AG04450 (cell line): ENCODE data around the gene HCAR3. TPM values are rescaled to one million over a fixed set of nuclear protein-coding genes. Genes with fewer than 3 reads are reported as not detected.
"Not testable (repeated sequence)": the region's sequence is repeated elsewhere in the genome, so short reads cannot be mapped to it uniquely, and the experiment has no call there.

Source experiments
- CTCF ChIA-PET: fragments of 300-600, 350-600 bp; formaldehyde crosslinking; extraction: SDS; loops from one replicate; lab custom pipeline; 2022; ENCODE audit warnings: antibody characterized with exemption, inconsistent platforms; lab: Charles Lee
- POLR2A ChIA-PET: fragments of 350-600 bp; formaldehyde crosslinking; extraction: SDS; loops from one replicate; lab custom pipeline; 2021; ENCODE audit warnings: antibody characterized with exemption, inconsistent platforms; lab: Yijun Ruan, JAX
- DNase-seq: peaks from one replicate; pipeline ENCODE4 v3.0.0-alpha.2; 2011; ENCODE audit warnings: low read depth, low spot score
- H3K27ac ChIP-seq: one replicate; pipeline ENCODE4 v1.5.1; 2012; ENCODE audit warnings: low read depth, low read length, control low read depth
- H3K27me3 ChIP-seq: one replicate; pipeline ENCODE4 v1.6.0; 2012; ENCODE audit warnings: low read length; ENCODE audit not compliant: control insufficient read depth, insufficient read depth
- H3K4me3 ChIP-seq: 2 replicates; pipeline ENCODE4 v1.5.1; 2011; ENCODE audit warnings: mild to moderate bottlenecking, low read depth, low read length, control low read depth
- H3K9me3 ChIP-seq: 2 replicates; pipeline ENCODE4 v1.5.1; 2012; ENCODE audit warnings: low read length; ENCODE audit not compliant: control insufficient read depth, insufficient read depth
- polyA plus RNA-seq: library from polyadenylated mRNA; depleted of rRNA; stranded (reverse); fragments of >200 nt; gene quantifications from 2 replicates; pipeline ENCODE4 v1.2.3, GENCODE V29; 2011

The HCAR3 gene
- polyA plus RNA-seq, 1 experiment = not detected

GRCh38 chr12:122711266-122711665 lies 5.3 kb downstream of the HCAR3 start:
- H3K9me3 ChIP-seq, H3K27me3 ChIP-seq, DNase-seq, H3K4me3 ChIP-seq, H3K27ac ChIP-seq, POLR2A ChIA-PET: not testable (repeated sequence)
- CTCF ChIA-PET = interaction anchor here (0.5 kb wide), 1 partner anchor 95 kb away, joined by 4 read pairs; no protein-coding TSS in a partner anchor

GRCh38 chr12:122710341-122710740 lies 6.3 kb downstream of the HCAR3 start:
- POLR2A ChIA-PET, CTCF ChIA-PET, H3K9me3 ChIP-seq: not testable (repeated sequence)

GRCh38 chr12:122709287-122709686 lies 7.3 kb downstream of the HCAR3 start:
- POLR2A ChIA-PET = not testable (repeated sequence)

More at GRCh38 chr12:122710341-122710740, 6.3 kb downstream of the HCAR3 start:
- H3K27ac ChIP-seq, H3K27me3 ChIP-seq, H3K4me3 ChIP-seq, DNase-seq: not testable (repeated sequence)

GRCh38 chr12:122703841-122704240 lies 12.8 kb downstream of the HCAR3 start:
- POLR2A ChIA-PET = not testable (repeated sequence)

More at GRCh38 chr12:122709287-122709686, 7.3 kb downstream of the HCAR3 start:
- H3K9me3 ChIP-seq, CTCF ChIA-PET, H3K4me3 ChIP-seq, DNase-seq, H3K27me3 ChIP-seq, H3K27ac ChIP-seq: not testable (repeated sequence)

GRCh38 chr12:122702890-122703611 lies 13.6 kb downstream of the HCAR3 start, which contains the start of gene HCAR2:
TSS of gene HCAR2 (minus strand) at chr12:122703357. CDS start at chr12:122703283, 74 bp downstream.
- H3K27ac ChIP-seq, POLR2A ChIA-PET, H3K27me3 ChIP-seq, H3K9me3 ChIP-seq, CTCF ChIA-PET, DNase-seq, H3K4me3 ChIP-seq: not testable (repeated sequence)

More at GRCh38 chr12:122703841-122704240, 12.8 kb downstream of the HCAR3 start:
- H3K27me3 ChIP-seq, DNase-seq, H3K9me3 ChIP-seq, H3K4me3 ChIP-seq, CTCF ChIA-PET, H3K27ac ChIP-seq: not testable (repeated sequence)

- POLR2A ChIA-PET, DNase-seq, H3K9me3 ChIP-seq, H3K4me3 ChIP-seq, CTCF ChIA-PET, H3K27me3 ChIP-seq, H3K27ac ChIP-seq: not testable (repeated sequence)
These were observed 15.1 kb downstream of the HCAR3 start for GRCh38 chr12:122701481-122701880.

GRCh38 chr12:122700038-122700710 lies 16.4 kb downstream of the HCAR3 start:
- H3K9me3 ChIP-seq, CTCF ChIA-PET, H3K27ac ChIP-seq, DNase-seq, H3K4me3 ChIP-seq, POLR2A ChIA-PET, H3K27me3 ChIP-seq: not testable (repeated sequence)

GRCh38 chr12:122696922-122697321 lies 19.7 kb downstream of the HCAR3 start:
- CTCF ChIA-PET, POLR2A ChIA-PET, DNase-seq, H3K9me3 ChIP-seq, H3K27ac ChIP-seq, H3K4me3 ChIP-seq, H3K27me3 ChIP-seq: not testable (repeated sequence)
